Mesendoderm (in vitro differentiated cells): Measurements from ENCODE around the gene OR52W1.

ENCODE experiments used
- DNase-seq: peaks from one replicate; pipeline ENCODE4 v3.0.0; 2013
- H2AK5ac ChIP-seq: 2 replicates; pipeline ENCODE4 v1.6.1; 2013; ENCODE audit warnings: low read length, inconsistent platforms
- H2BK120ac ChIP-seq: 2 replicates; pipeline ENCODE4 v1.6.1; 2013; ENCODE audit warnings: low read depth, mild to moderate bottlenecking, low read length, moderate library complexity, mixed read lengths
- H2BK15ac ChIP-seq: replicated peaks from 2 replicates; pipeline ENCODE4 v1.6.1; 2013; ENCODE audit warnings: low read depth, mild to moderate bottlenecking, moderate library complexity
- H2BK5ac ChIP-seq: 2 replicates; pipeline ENCODE4 v1.6.1; 2013; ENCODE audit warnings: low read length, inconsistent platforms
- H3K18ac ChIP-seq: 2 replicates; pipeline ENCODE4 v1.6.1; 2013; ENCODE audit warnings: mild to moderate bottlenecking, low read length, mixed read lengths
- H3K23ac ChIP-seq: one replicate; pipeline ENCODE4 v1.6.1; 2013; ENCODE audit warnings: low read length
- H3K27ac ChIP-seq: 2 replicates; pipeline ENCODE4 v1.5.1; 2013; ENCODE audit warnings: low read depth, mild to moderate bottlenecking, inconsistent platforms, low read length, moderate library complexity
- H3K27me3 ChIP-seq: 2 replicates; pipeline ENCODE4 v1.6.1; 2013; ENCODE audit warnings: low read length, control low read depth, mild to moderate bottlenecking, inconsistent platforms; ENCODE audit not compliant: insufficient read depth, poor library complexity
- H3K36me3 ChIP-seq: 2 replicates; pipeline ENCODE4 v1.6.1; 2013; ENCODE audit warnings: low read length, inconsistent platforms; ENCODE audit not compliant: control insufficient read depth, insufficient read depth
- H3K4ac ChIP-seq: one replicate; pipeline ENCODE4 v1.6.1; 2013; ENCODE audit warnings: low read depth, mild to moderate bottlenecking, low read length, moderate library complexity
- H3K4me1 ChIP-seq: 2 replicates; pipeline ENCODE4 v1.6.1; 2013; ENCODE audit warnings: low read depth, low read length, inconsistent platforms; ENCODE audit not compliant: control insufficient read depth
- H3K4me2 ChIP-seq: 2 replicates; pipeline ENCODE4 v1.6.1; 2013; ENCODE audit warnings: low read length
- H3K4me3 ChIP-seq: 2 replicates; pipeline ENCODE4 v1.5.1; 2013; ENCODE audit warnings: mild to moderate bottlenecking, low read length
- H3K56ac ChIP-seq: one replicate; pipeline ENCODE4 v1.6.1; 2013; ENCODE audit warnings: low read length
- H3K79me1 ChIP-seq: 2 replicates; pipeline ENCODE4 v1.6.1; 2013; ENCODE audit warnings: low read length, inconsistent platforms
- H3K79me2 ChIP-seq: 2 replicates; pipeline ENCODE4 v1.6.1; 2013; ENCODE audit warnings: mild to moderate bottlenecking, low read length; ENCODE audit not compliant: control insufficient read depth, insufficient read depth
- H3K9ac ChIP-seq: 2 replicates; pipeline ENCODE4 v1.6.1; 2013; ENCODE audit warnings: low read length, inconsistent platforms
- H4K5ac ChIP-seq: one replicate; pipeline ENCODE4 v1.6.1; 2013; ENCODE audit warnings: low read length
- H4K8ac ChIP-seq: one replicate; pipeline ENCODE4 v1.6.1; 2013; ENCODE audit warnings: low read depth, mild to moderate bottlenecking, control low read depth, low read length, moderate library complexity
- WGBS: extraction: QIAGEN DNeasy Blood & Tissue Kit; methylation state at CpG from one replicate; pipeline ENCODE4 v1.1.7; 2013; ENCODE audit warnings: low lambda C conversion rate, missing lambda C conversion rate; ENCODE audit not compliant: insufficient coverage; ENCODE audit errors: extremely low coverage; 5-methylcytosine and 5-hydroxymethylcytosine counted together

Gene OR52W1

GRCh38 chr11:6209801-6210200 is 10.8 kb downstream of the OR52W1 start:
- Histone ChIP-seq H3K23ac (no peak overlapping the region), H3K79me1 (no peaks in the 10 kb centered on the region), H3K36me3 (no peaks in the 10 kb centered on the region), H3K4me1 (no peaks in the 10 kb centered on the region), H3K4me3 (no peak overlapping the region), H4K8ac (no peak overlapping the region), H3K56ac (no peak overlapping the region), H3K79me2 (no peaks in the 10 kb centered on the region), H3K27me3 (no peaks in the 10 kb centered on the region), H2BK5ac (no peak overlapping the region), H4K5ac (no peak overlapping the region), H2BK15ac (no peak overlapping the region), H3K4me2 (no peak overlapping the region), H2BK120ac (no peak overlapping the region), H3K9ac (no peak overlapping the region), H3K18ac (no peak overlapping the region), H3K27ac (no peak overlapping the region), H2AK5ac (no peak overlapping the region), H3K4ac (no peak overlapping the region)
- no CpG with 5 or more reads among the region's 12 CpGs for WGBS
- no peak for DNase-seq

DNA sequence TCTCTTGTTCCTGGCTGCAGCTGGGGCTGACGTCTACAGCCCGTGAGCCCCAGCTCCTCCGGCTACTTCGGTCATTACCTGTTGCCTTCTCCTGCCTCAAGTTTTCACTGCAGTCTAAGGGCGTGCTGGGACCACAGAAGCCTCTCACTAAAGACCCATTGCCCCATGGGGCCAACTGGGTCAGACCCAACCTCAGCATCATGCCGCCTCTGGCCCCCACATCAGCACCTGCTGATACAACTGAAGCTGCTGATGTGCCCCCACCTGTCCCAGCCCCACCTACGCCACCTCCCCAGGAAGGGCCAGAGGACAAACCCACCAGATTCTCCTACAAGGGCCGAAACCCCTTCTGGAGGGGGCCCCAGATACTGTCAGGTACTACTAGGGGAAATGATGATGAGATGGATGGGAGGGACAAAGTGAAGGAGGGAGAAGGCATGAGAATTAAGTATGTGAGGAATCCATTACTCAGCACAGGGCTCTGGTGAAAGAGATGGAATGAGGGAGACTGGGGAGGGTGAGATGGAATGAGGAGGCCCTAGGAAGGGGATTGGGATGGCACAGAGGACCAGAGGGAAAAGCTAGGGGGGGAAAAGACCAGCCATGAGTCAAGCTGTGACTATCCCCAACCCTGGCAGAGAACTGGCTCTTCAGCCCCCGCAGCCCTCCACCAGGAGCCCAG is 11.4 kb downstream of the OR52W1 start:
- Histone ChIP-seq H2BK120ac (no peak overlapping the region), H3K56ac (no peak overlapping the region), H3K23ac (no peak overlapping the region), H3K79me1 (no peaks in the 10 kb centered on the region), H2AK5ac (no peak overlapping the region), H3K18ac (no peak overlapping the region), H3K4ac (no peak overlapping the region), H4K5ac (no peak overlapping the region), H3K27me3 (no peaks in the 10 kb centered on the region), H4K8ac (no peak overlapping the region), H3K9ac (no peak overlapping the region), H3K79me2 (no peaks in the 10 kb centered on the region), H2BK15ac (no peak overlapping the region), H3K4me2 (no peak overlapping the region), H3K4me3 (no peak overlapping the region), H3K36me3 (no peaks in the 10 kb centered on the region), H3K27ac (no peak overlapping the region), H2BK5ac (no peak overlapping the region), H3K4me1 (no peaks in the 10 kb centered on the region)
- DNase-seq, result peak; percentile 39
- no CpG with 5 or more reads among the region's 9 CpGs for WGBS

- no peaks in the 10 kb centered on the region for H3K36me3 ChIP-seq
- no peak for DNase-seq
- no peaks in the 10 kb centered on the region for H3K79me2 ChIP-seq
Measured at GRCh38 chr11:6214530-6214929, 15.5 kb downstream of the OR52W1 start.

DNA sequence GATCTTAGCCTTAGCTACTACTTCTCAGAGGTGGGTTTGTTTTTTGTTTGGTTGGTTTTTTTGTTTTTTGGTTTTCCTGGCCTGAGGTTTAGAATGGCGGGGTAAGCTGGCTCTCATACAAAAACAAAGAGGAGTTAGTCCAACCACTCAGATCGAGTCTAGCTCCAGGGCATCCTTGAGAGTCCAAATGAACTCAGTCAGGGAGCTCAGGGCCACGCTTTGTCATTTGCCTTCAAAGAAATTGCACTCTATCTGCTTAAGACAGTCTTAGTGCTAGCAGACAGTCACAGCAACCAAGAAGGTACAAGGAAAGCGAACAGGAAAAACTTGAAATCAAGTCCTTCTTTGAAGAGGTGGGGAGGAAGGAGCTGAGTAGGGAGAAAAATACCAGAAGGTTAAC is 17.5 kb downstream of the OR52W1 start:
- WGBS, result no CpG with 5 or more reads among the region's 4 CpGs
- H3K79me2 ChIP-seq, result no peaks in the 10 kb centered on the region
- no peak overlapping the region for H2BK120ac ChIP-seq
- H3K4me1 ChIP-seq, result peaks cover 16% of the 10 kb centered on the region
- no peak overlapping the region for H2BK5ac ChIP-seq
- H3K4me2 ChIP-seq, result no peak overlapping the region
- H4K5ac ChIP-seq, result no peak overlapping the region
- H3K56ac ChIP-seq, result peak overlapping the region; percentile 11
- no peaks in the 10 kb centered on the region for H3K27me3 ChIP-seq
- no peak overlapping the region for H3K4ac ChIP-seq
- no peaks in the 10 kb centered on the region for H3K79me1 ChIP-seq
- H2AK5ac ChIP-seq, result no peak overlapping the region
- no peak overlapping the region for H4K8ac ChIP-seq
- no peaks in the 10 kb centered on the region for H3K36me3 ChIP-seq
- no peak overlapping the region for H3K23ac ChIP-seq
- DNase-seq, result no peak
- H3K9ac ChIP-seq, result no peak overlapping the region
- H3K27ac ChIP-seq, result no peak overlapping the region
- H3K18ac ChIP-seq, result no peak overlapping the region
- H3K4me3 ChIP-seq, result no peak overlapping the region
- H2BK15ac ChIP-seq, result no peak overlapping the region

More at GRCh38 chr11:6214530-6214929, 15.5 kb downstream of the OR52W1 start:
- WGBS, result no CpG with 5 or more reads among the region's 10 CpGs
- H3K18ac ChIP-seq, result no peak overlapping the region
- no peak overlapping the region for H2BK5ac ChIP-seq
- no peak overlapping the region for H3K27ac ChIP-seq
- H2BK15ac ChIP-seq, result no peak overlapping the region
- H3K4ac ChIP-seq, result no peak overlapping the region
- no peak overlapping the region for H2AK5ac ChIP-seq
- no peak overlapping the region for H3K4me3 ChIP-seq
- no peaks in the 10 kb centered on the region for H3K27me3 ChIP-seq
- H3K23ac ChIP-seq, result no peak overlapping the region
- H2BK120ac ChIP-seq, result no peak overlapping the region
- no peak overlapping the region for H4K5ac ChIP-seq
- no peak overlapping the region for H3K56ac ChIP-seq
- H3K79me1 ChIP-seq, result no peaks in the 10 kb centered on the region
- no peak overlapping the region for H4K8ac ChIP-seq
- no peak overlapping the region for H3K9ac ChIP-seq
- H3K4me2 ChIP-seq, result no peak overlapping the region
- H3K4me1 ChIP-seq, result peaks cover 10% of the 10 kb centered on the region

DNA sequence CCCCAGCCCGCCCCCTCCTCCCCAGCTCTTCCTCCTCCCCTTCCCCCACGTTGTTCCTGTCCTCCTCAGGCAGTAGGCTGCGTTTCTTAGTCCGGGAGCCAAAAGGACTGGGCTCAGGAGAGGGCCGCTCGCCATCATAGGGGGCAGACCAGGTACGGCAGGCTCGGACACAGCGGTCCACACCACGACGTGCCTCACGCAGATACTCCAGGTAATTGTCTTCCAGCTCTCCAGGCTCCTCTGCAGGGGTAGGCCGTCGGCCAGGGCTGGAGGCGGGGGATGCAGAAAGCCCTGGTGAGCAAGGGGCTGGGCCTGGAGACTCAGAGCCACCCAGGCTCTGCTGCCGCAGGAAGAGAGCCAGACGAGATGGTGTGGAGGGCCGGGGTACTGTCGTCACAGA is 18.7 kb downstream of the OR52W1 start:
- no peaks in the 10 kb centered on the region for H3K79me1 ChIP-seq
- H2BK120ac ChIP-seq, result no peak overlapping the region
- no peaks in the 10 kb centered on the region for H3K79me2 ChIP-seq
- H3K4me1 ChIP-seq, result peaks cover 16% of the 10 kb centered on the region
- H2AK5ac ChIP-seq, result no peak overlapping the region
- DNase-seq, result no peak
- H2BK15ac ChIP-seq, result no peak overlapping the region
- no peak overlapping the region for H3K4me3 ChIP-seq
- no peak overlapping the region for H4K8ac ChIP-seq
- no peak overlapping the region for H2BK5ac ChIP-seq
- no peak overlapping the region for H3K27ac ChIP-seq
- H3K27me3 ChIP-seq, result no peaks in the 10 kb centered on the region
- peak overlapping the region; percentile 15 for H3K18ac ChIP-seq
- WGBS, result no CpG with 5 or more reads among the region's 19 CpGs
- no peak overlapping the region for H3K4me2 ChIP-seq
- peak overlapping the region; percentile 65 for H3K56ac ChIP-seq
- H3K36me3 ChIP-seq, result no peaks in the 10 kb centered on the region
- no peak overlapping the region for H3K9ac ChIP-seq
- H3K23ac ChIP-seq, result no peak overlapping the region
- H3K4ac ChIP-seq, result no peak overlapping the region
- H4K5ac ChIP-seq, result no peak overlapping the region

DNA sequence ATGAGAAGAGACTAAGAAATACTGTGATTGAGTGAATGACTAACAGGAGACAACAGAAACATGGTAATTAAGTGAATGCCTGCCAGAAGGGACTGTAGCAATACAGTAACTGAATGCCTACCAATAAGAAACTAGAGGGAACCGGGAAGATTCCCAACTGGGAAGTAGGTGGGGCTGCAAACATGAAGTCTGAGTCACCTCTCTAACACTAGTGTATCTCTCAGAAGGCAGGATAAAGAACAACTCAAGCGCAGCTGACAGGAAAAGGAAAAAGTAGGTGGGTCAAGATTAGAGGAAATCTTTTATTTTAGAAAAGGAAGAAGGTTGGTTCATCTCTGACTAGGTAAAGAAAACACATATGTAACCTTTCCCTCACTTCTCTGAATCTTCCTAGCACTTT is 20.3 kb downstream of the OR52W1 start:
- no peak overlapping the region for H3K4ac ChIP-seq
- H3K27me3 ChIP-seq, result no peaks in the 10 kb centered on the region
- peaks cover 16% of the 10 kb centered on the region for H3K4me1 ChIP-seq
- H2BK15ac ChIP-seq, result no peak overlapping the region
- H3K18ac ChIP-seq, result no peak overlapping the region
- H3K79me2 ChIP-seq, result no peaks in the 10 kb centered on the region
- WGBS, result no CpG with 5 or more reads among the region's 2 CpGs
- H3K27ac ChIP-seq, result no peak overlapping the region
- no peak overlapping the region for H3K4me2 ChIP-seq
- H3K56ac ChIP-seq, result peak overlapping the region; percentile 78
- no peak overlapping the region for H3K23ac ChIP-seq
- H4K8ac ChIP-seq, result no peak overlapping the region
- DNase-seq, result peak; percentile 82
- no peak overlapping the region for H4K5ac ChIP-seq
- no peak overlapping the region for H2AK5ac ChIP-seq
- H3K4me3 ChIP-seq, result no peak overlapping the region
- H3K9ac ChIP-seq, result no peak overlapping the region
- no peak overlapping the region for H2BK120ac ChIP-seq
- no peaks in the 10 kb centered on the region for H3K36me3 ChIP-seq
- no peak overlapping the region for H2BK5ac ChIP-seq
- H3K79me1 ChIP-seq, result peaks cover 1% of the 10 kb centered on the region
